Astrocyte (in vitro differentiated cells and primary cell): Measurements from ENCODE around the gene VAV2. TPM values are rescaled to one million over a fixed set of nuclear protein-coding genes. Genes with fewer than 3 reads are reported as not detected.

Source experiments
- DNase-seq: peaks from one replicate; pipeline ENCODE4 v3.0.0-alpha.2; 2010; ENCODE audit warnings: low read depth
- FAIRE-seq: peaks from 2 replicates; lab custom pipeline; 2011; peaks lifted over from hg19 to GRCh38; lab: Jason Lieb, UNC
- H2AFZ ChIP-seq: 2 replicates; pipeline ENCODE4 v1.6.0; 2012; ENCODE audit warnings: low read depth, low read length, inconsistent platforms
- H3K27ac ChIP-seq: 2 replicates; pipeline ENCODE4 v1.5.1; 2011; ENCODE audit warnings: low read depth, low read length, inconsistent platforms
- H3K27me3 ChIP-seq: 2 replicates; pipeline ENCODE4 v1.6.0; 2011; ENCODE audit warnings: low read length, inconsistent platforms; ENCODE audit not compliant: insufficient read depth
- H3K36me3 ChIP-seq: 2 replicates; pipeline ENCODE4 v1.5.1; 2011; ENCODE audit warnings: low read length, inconsistent platforms; ENCODE audit not compliant: insufficient read depth
- H3K4me1 ChIP-seq: 2 replicates; pipeline ENCODE4 v1.5.1; 2011; ENCODE audit warnings: low read length, inconsistent platforms; ENCODE audit not compliant: insufficient read depth
- H3K4me2 ChIP-seq: 2 replicates; pipeline ENCODE4 v1.6.0; 2012; ENCODE audit warnings: low read length, inconsistent platforms
- H3K4me3 ChIP-seq: 2 replicates; pipeline ENCODE4 v1.5.1; 2011; ENCODE audit warnings: low read depth, mild to moderate bottlenecking, low read length, inconsistent platforms; ENCODE audit not compliant: insufficient read depth
- H3K79me2 ChIP-seq: 2 replicates; pipeline ENCODE4 v1.6.0; 2012; ENCODE audit warnings: mild to moderate bottlenecking, low read length, inconsistent platforms; ENCODE audit not compliant: insufficient read depth
- H3K9ac ChIP-seq: 2 replicates; pipeline ENCODE4 v1.6.0; 2012; ENCODE audit warnings: mild to moderate bottlenecking, low read length, inconsistent platforms
- H3K9me3 ChIP-seq: 2 replicates; pipeline ENCODE4 v1.5.1; 2012; ENCODE audit warnings: low read depth, mild to moderate bottlenecking, low read length, inconsistent platforms; ENCODE audit not compliant: insufficient read depth
- H4K20me1 ChIP-seq: 2 replicates; pipeline ENCODE4 v1.6.0; 2012; ENCODE audit warnings: low read length, inconsistent platforms; ENCODE audit not compliant: insufficient read depth
- H3K27ac Mint-ChIP-seq: one replicate; pipeline ENCODE4 v1.8.0; 2021; ENCODE audit warnings: mild to moderate bottlenecking, mixed read lengths; ENCODE audit not compliant: unreplicated experiment
- H3K27me3 Mint-ChIP-seq: one replicate; pipeline ENCODE4 v1.8.0; 2021; ENCODE audit warnings: low read depth, mixed read lengths; ENCODE audit not compliant: unreplicated experiment
- H3K36me3 Mint-ChIP-seq: one replicate; pipeline ENCODE4 v1.8.0; 2021; ENCODE audit warnings: low read depth, mixed read lengths; ENCODE audit not compliant: unreplicated experiment
- H3K4me1 Mint-ChIP-seq: one replicate; pipeline ENCODE4 v1.8.0; 2021; ENCODE audit warnings: low read depth, mixed read lengths; ENCODE audit not compliant: unreplicated experiment
- H3K4me3 Mint-ChIP-seq: one replicate; pipeline ENCODE4 v1.8.0; 2021; ENCODE audit warnings: mild to moderate bottlenecking, moderate library complexity, mixed read lengths; ENCODE audit not compliant: unreplicated experiment
- H3K9me3 Mint-ChIP-seq: one replicate; pipeline ENCODE4 v1.8.0; 2021; ENCODE audit warnings: mild to moderate bottlenecking, mixed read lengths; ENCODE audit not compliant: unreplicated experiment
- EZH2 ChIP-seq: IDR thresholded peaks from 2 replicates; pipeline ENCODE4 v1.6.1; 2012; ENCODE audit warnings: mild to moderate bottlenecking, low read length, inconsistent platforms; ENCODE audit not compliant: insufficient read depth
- total RNA-seq: library from RNA; stranded (reverse); gene quantifications from 2 replicates; pipeline ENCODE4 v1.2.1, GENCODE V29; 2021
- TF ChIP-seq, protein P1 (sequence below): IDR thresholded peaks from 2 replicates; pipeline ENCODE4 v1.5.1; 2011; ENCODE audit warnings: low read depth, mild to moderate bottlenecking, inconsistent platforms, low read length, moderate library complexity; ENCODE audit not compliant: insufficient read depth

The VAV2 gene
- total RNA-seq, 1 donor from 2014 or later, result 36.5 TPM

DNA sequence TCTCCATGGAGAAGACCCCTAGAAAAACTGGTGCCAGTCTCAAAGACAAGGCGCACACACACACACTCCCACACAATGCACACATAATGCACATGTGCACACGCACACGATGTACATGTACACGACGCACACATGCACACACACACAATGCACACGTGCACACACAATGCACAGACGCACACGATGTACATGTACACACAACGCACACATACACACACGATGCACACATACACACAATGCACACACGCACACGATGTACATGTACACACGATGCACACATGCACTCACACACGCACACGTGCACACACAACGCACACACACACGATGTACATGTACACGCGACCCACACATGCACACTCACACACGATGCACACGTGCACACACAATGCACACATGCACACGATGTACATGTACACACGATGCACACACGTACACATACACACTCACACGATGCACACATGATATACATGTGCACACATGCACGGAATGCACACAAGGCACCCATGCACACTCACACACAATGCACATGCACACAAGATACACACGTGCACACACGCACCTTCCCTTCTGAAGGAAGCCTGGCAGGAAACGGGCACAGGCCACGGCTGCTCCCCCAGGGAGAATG lies 76.5 kb downstream of the VAV2 start:
- Histone ChIP-seq H3K4me2 (peak overlapping the region; percentile 72), H3K79me2 (peaks cover 86% of the 10 kb centered on the region), H3K36me3 (no peaks in the 10 kb centered on the region), H3K4me1 (peaks cover 27% of the 10 kb centered on the region), H2AFZ (no peak overlapping the region), H3K9ac (peak overlapping the region; percentile 33), H4K20me1 (peaks cover 91% of the 10 kb centered on the region), H3K9me3 (no peaks in the 10 kb centered on the region), H3K27me3 (no peaks in the 10 kb centered on the region), H3K4me3 (peak overlapping the region; percentile 14), H3K27ac (no peak overlapping the region)
- TF ChIP-seq, protein P1, sequence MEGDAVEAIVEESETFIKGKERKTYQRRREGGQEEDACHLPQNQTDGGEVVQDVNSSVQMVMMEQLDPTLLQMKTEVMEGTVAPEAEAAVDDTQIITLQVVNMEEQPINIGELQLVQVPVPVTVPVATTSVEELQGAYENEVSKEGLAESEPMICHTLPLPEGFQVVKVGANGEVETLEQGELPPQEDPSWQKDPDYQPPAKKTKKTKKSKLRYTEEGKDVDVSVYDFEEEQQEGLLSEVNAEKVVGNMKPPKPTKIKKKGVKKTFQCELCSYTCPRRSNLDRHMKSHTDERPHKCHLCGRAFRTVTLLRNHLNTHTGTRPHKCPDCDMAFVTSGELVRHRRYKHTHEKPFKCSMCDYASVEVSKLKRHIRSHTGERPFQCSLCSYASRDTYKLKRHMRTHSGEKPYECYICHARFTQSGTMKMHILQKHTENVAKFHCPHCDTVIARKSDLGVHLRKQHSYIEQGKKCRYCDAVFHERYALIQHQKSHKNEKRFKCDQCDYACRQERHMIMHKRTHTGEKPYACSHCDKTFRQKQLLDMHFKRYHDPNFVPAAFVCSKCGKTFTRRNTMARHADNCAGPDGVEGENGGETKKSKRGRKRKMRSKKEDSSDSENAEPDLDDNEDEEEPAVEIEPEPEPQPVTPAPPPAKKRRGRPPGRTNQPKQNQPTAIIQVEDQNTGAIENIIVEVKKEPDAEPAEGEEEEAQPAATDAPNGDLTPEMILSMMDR, result no peak
- TF ChIP-seq EZH2, result no peak
- peaks cover 21% of the 10 kb centered on the region for H3K36me3 Mint-ChIP-seq
- no peaks in the 10 kb centered on the region for H3K27me3 Mint-ChIP-seq
- H3K27ac Mint-ChIP-seq, result no peak overlapping the region
- no peak overlapping the region for H3K4me3 Mint-ChIP-seq
- peaks cover 12% of the 10 kb centered on the region for H3K4me1 Mint-ChIP-seq
- peaks cover 2% of the 10 kb centered on the region for H3K9me3 Mint-ChIP-seq
- FAIRE-seq, result no peak
- DNase-seq, result peak; percentile 17

DNA sequence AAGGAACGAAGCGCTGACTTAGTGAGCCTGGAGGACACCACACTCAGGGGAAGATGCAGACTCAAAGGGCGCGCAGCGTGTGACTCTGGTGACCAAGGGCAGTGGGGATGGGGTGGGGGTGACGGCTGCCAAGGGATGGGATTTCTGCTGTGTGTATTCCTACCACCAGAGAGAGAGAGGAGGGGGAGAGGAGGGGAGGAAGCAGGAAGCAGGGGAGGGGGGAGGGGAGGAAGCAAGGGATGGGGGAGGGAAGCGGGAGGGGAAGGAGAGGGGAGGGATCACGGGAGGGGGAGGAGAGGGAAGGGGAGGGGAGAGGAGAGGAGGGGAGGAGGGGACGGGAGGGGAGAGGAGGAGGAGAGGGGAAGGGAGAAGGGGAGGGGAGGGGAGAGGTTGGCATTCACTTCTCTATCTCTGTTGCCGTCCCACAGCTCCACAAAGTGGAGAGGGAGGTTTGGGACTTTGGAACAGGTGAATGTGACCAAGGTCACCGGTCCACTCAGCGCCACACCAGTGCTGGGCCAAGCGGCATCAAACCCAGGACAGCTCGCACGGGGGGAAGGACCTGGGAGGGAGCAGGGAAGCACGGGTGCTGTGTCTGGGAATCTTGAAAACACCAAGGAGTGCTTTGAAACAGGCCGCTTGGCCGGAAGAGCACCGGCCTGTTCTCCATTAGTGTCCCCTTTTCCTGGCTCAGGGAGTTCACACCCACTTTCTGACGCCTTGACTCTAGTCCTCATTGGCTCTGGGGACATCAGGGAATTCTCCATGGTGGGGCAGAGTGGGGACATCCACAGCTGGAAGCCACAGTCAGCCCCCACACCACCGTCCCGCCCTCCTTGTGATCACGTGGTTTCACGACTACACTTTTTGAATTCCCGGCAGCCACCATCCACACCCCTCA lies 77.4 kb downstream of the VAV2 start:
- TF ChIP-seq, protein P1, result no peak
- Histone ChIP-seq H3K79me2 (peaks cover 84% of the 10 kb centered on the region), H3K36me3 (no peaks in the 10 kb centered on the region), H3K27ac (no peak overlapping the region), H2AFZ (no peak overlapping the region), H4K20me1 (peaks cover 91% of the 10 kb centered on the region), H3K9me3 (no peaks in the 10 kb centered on the region), H3K4me1 (peaks cover 27% of the 10 kb centered on the region), H3K9ac (no peak overlapping the region), H3K4me3 (no peak overlapping the region), H3K27me3 (no peaks in the 10 kb centered on the region), H3K4me2 (peak overlapping the region; percentile 11)
- Mint-ChIP-seq H3K27me3 (no peaks in the 10 kb centered on the region), H3K36me3 (peaks cover 23% of the 10 kb centered on the region), H3K4me3 (no peak overlapping the region), H3K4me1 (peaks cover 13% of the 10 kb centered on the region), H3K9me3 (peaks cover 2% of the 10 kb centered on the region), H3K27ac (no peak overlapping the region)
- FAIRE-seq (no peak), DNase-seq (no peak)
